ENCODE measurements around the gene OLFML2B.

- TF ChIP-seq CTCF (IDR thresholded peaks at IDR 0.05): no peak
- TF ChIP-seq POLR2A (IDR thresholded peaks at IDR 0.05): no peak
Measured at GRCh38 chr1:161946071-161946987, 77.3 kb downstream of the OLFML2B start.

Data from esophagus squamous epithelium (tissue), 4 donors.